Measurements from ENCODE around the gene TRAF2.

TRAF2 gene

DNA sequence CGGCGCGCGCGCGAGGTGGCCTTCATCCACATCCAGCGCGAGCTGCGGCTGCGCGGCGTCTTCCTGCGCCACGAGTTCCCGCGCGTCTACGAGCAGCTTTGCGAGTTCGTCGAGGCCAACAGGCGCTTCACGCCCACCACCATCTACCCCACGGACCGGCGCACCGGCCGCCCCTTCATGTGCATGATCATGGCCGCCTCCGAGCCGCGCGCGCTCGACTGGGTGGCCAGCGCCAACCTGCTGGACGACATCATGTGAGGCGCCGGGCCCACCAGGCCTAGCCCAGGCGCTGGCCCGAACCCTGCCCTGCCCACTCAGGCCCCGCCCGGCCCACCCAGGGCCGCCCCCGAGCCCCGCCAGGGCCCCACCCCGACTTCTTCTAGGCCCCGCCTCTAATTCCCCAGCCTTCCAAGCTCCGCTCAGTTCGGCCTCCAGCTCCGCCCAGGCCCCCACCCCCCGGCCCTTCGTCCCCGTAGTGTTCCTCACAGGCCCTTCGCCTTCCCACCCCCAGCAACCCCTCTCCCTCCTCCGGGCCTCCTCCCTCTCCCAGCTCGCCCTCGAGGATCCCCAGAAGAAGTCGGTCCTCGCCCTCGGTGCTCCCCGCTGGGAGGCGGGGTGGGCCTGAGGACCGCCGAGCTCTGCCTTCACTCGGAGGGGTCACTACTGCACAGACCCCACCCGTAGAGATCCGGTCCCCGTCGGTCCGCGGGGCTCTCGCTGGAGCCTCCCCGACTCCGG is 39.1 kb upstream of the TRAF2 start:
- DNase-seq = peak; percentile 37 to 45

DNA sequence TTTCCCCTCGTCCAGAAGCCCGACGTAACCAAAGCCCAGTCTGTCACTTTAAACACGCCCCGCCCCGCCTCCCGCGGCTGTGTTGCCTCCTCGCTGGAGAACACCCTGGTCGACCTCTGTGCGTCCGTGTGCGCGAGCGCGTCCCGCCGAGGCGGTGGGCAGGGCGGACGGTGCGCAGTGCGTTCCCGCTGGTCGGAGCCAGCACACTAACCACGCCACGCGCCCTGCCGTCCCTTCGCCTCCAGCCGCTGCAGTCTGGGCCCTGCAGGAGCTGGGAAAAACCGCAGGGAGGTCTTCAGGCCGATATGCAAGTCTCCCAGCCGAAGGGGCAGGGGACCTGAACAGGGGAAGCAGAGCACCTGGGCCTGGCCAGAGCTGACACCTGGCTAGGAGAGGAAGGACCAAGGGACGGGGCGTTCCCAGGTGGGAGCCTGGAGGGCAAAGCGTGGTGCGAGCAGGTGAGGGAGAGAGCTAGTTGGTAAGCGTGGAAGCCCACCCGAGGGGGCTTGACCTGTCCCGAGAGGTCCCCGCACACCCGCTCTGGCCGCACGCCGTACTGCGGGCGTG is 38.4 kb upstream of the TRAF2 start:
- peak; percentile 90 to 93 for DNase-seq

GRCh38 chr9:136848393-136849037 is 37.8 kb upstream of the TRAF2 start:
- DNase-seq = peak; percentile 48 to 57

DNA sequence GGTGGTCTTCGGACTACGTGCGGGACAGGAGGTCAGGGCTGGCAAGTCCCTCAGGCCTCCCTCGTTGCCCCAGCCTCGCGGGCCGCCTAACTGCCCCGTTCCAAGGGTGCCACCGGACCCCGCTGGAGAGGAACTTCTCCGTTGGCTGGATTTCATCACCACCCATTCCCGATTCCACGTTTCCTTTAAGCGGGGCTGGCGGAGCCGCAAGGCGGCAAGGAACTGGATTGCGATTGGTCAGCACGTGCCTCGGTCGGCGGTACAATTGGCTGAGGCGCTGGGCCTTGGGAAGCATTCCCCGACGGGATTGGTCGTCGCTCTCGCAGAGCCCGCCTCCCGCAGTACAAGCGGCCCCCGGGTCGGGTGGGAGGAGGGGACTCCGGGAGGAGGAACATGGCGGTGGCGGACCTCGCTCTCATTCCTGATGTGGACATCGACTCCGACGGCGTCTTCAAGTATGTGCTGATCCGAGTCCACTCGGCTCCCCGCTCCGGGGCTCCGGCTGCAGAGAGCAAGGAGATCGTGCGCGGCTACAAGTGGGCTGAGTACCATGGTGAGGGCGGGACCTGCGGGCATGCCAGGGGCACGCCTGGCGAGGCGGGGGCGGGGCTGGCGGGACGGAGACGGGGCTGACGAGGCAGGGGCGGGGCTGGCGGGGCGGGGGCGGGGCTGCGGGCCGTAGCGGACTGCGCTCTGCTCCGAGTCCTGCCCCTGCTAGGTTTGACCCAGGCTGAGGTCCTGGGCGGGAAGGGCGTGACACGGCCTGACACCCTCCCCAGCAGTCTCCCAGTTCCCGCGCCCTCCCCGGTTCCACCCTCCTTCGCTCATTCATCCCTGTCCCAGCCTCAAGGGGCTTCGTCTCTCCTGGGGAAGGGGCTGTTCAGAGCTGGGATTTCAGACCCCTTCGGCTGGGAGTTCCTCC is 37.0 kb upstream of the TRAF2 start, which contains the start of gene PHPT1:
TSS of gene PHPT1 (plus strand) at position 372 of the 922 bp plus-strand sequence. CDS start at position 394, 22 bp downstream.
- peak; percentile 96 to 97 for DNase-seq

DNA sequence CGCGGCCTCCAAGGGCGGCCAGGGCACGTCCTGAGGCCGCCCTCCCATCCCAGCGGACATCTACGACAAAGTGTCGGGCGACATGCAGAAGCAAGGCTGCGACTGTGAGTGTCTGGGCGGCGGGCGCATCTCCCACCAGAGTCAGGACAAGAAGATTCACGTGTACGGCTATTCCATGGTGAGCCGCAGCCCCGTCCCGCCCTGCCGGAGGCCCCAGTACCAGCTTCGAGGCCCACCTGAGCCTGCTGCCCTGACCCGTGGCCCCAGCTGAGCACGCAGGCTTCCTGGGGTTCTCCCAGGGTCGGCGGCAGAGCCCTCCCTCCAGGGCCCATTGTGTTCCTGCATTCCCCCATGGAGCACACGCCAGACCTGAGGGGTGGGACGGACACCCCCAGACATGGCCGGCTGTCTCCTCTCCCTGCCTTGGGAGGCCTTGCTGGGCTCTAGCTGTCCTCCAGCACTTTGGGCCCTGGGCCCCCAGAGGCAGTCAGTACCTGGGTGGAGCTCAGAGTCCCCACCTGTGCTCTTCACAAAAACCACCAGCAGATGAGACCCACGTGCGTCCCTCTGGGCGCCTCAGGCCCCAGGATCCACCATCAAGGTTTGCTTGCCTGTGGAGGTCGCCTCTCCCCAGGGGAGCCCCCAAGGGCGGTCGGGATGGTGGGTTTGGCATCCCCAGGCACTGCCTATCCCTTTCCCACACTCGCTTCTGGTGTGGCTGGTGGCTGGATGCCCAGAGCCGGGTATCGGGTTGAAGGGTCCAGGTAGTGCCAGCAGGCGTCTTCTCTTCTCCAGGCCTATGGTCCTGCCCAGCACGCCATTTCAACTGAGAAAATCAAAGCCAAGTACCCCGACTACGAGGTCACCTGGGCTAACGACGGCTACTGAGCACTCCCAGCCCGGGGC is 36.1 kb upstream of the TRAF2 start:
- DNase-seq = no peak

DNA sequence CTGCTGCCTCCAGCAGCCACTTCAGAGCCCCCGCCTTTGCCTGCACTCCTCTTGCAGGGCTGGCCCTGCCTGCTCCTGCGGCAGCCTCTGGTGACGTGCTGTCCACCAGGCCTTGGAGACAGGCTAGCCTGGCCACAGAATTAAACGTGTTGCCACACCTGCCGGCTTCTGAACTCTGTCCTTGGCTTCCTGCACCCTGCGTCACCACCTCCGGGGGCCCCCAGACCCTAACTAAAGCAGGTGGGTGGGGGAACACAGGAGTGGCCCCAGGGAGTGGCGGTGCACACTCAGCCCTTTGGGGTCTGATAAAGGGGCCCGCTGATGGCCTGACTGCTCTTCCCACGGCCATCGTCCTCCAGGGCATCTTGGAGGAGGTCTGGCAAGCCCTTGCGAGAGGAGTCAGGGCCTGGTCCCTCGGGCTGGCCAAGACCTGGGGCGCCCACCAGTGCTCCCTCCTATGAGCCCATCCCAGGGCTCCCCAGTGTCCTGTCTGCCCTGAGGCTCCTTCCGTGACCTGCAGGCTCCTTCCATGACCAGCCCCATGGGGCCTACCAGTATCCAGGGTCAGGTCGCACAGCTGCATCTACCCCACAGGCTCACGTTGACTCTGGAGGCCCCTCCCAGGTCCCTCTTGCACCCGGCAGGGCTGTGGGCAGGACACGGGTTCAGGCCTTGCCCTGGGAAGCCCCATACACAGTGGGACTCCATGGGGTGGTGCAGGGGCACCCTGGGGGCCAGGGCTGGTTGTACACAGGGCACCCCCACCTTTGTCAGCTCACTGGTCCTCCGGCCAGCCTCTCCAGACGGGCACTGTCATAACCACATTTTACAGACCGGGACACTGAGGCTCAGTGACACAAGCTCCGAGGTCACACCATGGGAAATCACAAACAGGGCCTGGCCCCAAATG is 35.2 kb upstream of the TRAF2 start:
- no peak for DNase-seq

GRCh38 chr9:136851941-136852663 is 34.2 kb upstream of the TRAF2 start, which contains the start of gene MAMDC4:
Gene MAMDC4 (plus strand): TSS chr9:136852346. CDS start chr9:136852417, 71 bp downstream.
- no peak for DNase-seq

DNA sequence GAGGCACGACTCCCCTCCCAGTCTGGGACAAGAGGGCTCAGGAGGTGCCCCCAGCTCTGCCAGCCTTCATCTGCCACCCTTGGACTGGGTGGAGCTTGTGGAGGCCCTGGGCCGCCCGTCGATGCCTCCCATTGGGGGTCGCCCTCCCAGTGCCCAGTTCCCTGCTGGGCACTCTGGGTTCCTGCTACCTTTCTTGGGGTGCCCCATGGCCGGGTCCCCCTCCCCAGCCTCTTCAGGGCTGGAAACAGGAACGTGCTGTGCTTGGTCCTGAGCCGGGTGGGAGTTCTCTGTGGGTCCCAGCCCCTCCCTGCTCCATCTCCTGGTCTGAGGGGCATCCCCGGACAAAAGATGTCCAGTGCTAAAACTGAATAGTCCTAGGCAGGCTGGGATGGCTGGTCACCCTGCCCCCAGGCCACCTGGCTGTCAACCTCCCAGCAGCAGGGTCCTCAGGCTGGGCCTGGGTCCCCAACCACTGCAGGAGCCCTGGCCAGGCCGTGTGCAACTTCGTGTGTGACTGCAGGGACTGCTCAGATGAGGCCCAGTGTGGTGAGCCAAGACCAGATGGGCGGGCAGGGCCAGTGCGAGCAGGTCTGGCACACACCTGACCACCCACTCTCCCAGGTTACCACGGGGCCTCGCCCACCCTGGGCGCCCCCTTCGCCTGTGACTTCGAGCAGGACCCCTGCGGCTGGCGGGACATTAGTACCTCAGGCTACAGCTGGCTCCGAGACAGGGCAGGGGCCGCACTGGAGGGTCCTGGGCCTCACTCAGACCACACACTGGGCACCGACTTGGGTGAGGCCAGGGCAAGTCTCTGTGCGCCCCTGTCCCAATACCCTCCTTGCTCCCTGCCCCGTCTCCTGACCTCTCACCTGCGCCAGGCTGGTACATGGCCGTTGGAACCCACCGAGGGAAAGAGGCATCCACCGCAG is 33.4 kb upstream of the TRAF2 start:
- no peak for DNase-seq

- no peak for DNase-seq
Measured at GRCh38 chr9:136853596-136854112, 32.7 kb upstream of the TRAF2 start.

GRCh38 chr9:136854113-136854841 is 32.0 kb upstream of the TRAF2 start:
- DNase-seq = no peak

DNA sequence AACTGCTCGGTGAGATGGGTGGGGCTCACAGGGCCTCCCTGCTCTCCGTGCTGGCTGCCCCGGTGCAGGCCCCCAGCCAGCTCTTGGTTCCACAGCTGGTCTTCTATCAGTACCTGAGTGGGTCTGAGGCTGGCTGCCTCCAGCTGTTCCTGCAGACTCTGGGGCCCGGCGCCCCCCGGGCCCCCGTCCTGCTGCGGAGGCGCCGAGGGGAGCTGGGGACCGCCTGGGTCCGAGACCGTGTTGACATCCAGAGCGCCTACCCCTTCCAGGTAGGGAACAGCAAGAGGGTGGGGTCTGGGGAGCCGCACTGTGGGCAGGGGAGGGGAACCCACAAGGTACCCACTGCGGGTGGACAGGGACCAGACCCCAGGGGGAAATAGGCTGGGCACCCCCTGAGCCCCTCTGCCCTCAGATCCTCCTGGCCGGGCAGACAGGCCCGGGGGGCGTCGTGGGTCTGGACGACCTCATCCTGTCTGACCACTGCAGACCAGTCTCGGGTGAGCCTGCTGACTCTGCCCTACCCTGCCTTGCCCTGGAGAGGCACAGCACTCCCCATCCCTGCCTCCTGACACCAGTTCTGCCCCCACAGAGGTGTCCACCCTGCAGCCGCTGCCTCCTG is 31.4 kb upstream of the TRAF2 start:
- DNase-seq = no peak

DNA sequence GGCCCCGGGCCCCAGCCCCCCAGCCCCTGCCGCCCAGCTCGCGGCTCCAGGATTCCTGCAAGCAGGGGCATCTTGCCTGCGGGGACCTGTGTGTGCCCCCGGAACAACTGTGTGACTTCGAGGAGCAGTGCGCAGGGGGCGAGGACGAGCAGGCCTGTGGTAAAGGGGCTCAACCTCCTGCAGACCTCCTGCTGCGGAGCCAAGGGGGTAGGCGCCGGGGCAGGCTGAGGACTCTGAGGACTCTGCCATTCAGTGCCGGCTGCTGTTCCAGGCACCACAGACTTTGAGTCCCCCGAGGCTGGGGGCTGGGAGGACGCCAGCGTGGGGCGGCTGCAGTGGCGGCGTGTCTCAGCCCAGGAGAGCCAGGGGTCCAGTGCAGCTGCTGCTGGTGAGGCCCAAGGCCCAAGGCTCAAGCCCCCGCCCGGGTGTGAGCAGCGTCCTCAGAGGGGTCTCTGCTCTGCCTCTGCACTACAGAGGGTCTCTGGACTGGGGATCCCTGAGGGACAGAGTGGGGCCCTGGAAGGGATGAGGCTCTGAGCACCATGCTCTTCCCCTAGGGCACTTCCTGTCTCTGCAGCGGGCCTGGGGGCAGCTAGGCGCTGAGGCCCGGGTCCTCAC is 30.7 kb upstream of the TRAF2 start:
- DNase-seq = no peak

GRCh38 chr9:136856079-136856476 is 30.2 kb upstream of the TRAF2 start:
- no peak for DNase-seq

- DNase-seq = no peak
Measured at GRCh38 chr9:136856541-136857141, 29.7 kb upstream of the TRAF2 start.

DNA sequence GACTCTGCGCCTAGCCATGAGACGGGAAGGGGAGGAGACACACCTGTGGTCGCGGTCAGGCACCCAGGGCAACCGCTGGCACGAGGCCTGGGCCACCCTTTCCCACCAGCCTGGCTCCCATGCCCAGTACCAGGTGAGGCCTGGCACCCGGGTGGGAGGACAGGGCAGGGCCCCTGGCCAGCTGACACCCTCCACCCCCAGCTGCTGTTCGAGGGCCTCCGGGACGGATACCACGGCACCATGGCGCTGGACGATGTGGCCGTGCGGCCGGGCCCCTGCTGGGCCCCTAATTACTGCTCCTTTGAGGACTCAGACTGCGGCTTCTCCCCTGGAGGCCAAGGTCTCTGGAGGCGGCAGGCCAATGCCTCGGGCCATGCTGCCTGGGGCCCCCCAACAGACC is 29.1 kb upstream of the TRAF2 start:
- no peak for DNase-seq
